ENCODE measurements around the gene KANK4.

KANK4 gene

DNA sequence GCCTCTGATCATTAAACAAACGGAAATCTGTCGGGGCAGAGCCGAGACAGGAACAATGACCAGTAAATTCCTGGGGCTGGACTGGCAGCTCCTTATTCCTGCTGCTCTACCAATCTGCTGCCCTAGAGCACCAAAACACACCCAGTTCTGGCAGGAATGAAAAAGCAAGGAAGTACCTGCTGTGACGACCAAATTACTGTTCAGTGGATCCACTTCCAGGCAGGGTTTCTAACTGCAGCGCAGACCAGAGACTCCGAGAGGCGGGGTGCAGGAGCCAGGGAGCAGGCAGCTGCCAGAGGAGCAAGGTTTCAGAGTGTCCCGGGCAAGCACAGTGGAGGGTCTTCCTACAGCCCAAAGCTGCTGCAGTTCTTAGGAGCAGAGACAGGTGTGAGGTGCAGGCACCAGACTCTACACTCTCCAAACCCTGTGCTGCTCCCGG, 32.4 kb downstream of the KANK4 start:
- H3K4me3 ChIP-seq (ENCODE audit: low read depth, low read length) = no peak overlapping the region
- peak; percentile 36 for DNase-seq (ENCODE audit: low read depth, low spot score)
- TF ChIP-seq, protein P1, sequence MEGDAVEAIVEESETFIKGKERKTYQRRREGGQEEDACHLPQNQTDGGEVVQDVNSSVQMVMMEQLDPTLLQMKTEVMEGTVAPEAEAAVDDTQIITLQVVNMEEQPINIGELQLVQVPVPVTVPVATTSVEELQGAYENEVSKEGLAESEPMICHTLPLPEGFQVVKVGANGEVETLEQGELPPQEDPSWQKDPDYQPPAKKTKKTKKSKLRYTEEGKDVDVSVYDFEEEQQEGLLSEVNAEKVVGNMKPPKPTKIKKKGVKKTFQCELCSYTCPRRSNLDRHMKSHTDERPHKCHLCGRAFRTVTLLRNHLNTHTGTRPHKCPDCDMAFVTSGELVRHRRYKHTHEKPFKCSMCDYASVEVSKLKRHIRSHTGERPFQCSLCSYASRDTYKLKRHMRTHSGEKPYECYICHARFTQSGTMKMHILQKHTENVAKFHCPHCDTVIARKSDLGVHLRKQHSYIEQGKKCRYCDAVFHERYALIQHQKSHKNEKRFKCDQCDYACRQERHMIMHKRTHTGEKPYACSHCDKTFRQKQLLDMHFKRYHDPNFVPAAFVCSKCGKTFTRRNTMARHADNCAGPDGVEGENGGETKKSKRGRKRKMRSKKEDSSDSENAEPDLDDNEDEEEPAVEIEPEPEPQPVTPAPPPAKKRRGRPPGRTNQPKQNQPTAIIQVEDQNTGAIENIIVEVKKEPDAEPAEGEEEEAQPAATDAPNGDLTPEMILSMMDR (IDR thresholded peaks at IDR 0.05; ENCODE audit: low read depth, low read length) = no peak
- in situ Hi-C loops (cut with HindIII; ENCODE audit: low sequenced_read_pairs) = no loop called here

DNA sequence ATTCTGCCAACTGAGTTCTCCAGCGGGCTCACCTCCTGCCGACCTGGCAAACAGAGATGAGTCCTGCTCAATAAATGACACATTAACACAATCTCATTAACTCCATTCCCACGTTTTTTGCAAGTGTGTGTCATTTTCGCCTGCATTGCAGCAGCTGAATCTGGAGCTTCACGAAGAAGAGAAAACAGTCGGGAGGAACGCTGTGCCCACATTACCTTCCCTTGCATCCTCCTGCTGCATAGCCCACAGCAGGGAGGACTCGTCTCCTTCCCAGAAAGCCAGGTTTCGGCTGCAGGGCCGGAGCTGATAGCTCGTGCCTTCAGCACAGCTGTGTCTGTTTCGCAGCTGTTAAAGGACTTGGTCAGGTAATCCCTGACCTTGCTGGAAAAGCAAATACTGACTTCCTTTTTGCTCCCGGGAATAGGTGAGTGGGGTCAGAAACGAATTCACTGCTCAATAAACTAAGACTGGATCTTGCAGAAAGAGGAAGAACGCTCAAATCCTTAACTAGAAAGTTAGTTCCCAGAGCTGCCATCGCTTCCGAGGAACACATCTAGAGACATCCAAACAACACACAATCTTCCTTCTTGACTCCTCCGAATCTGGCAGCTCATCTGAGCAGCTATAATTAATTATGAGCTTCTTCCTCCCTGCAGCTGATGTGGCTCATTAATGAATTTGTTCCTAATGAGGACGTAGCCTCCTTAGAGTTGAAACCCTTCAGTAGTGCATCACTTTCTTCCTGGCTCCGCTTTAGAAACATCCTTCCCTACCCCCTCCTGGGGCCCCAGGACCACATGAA, 33.0 kb downstream of the KANK4 start:
- no peak for DNase-seq (ENCODE audit: low read depth, low spot score)
- in situ Hi-C loops (cut with HindIII; ENCODE audit: low sequenced_read_pairs) = no loop called here
- TF ChIP-seq, protein P1 (IDR thresholded peaks at IDR 0.05; ENCODE audit: low read depth, low read length) = no peak
- H3K4me3 ChIP-seq (ENCODE audit: low read depth, low read length) = no peak overlapping the region

DNA sequence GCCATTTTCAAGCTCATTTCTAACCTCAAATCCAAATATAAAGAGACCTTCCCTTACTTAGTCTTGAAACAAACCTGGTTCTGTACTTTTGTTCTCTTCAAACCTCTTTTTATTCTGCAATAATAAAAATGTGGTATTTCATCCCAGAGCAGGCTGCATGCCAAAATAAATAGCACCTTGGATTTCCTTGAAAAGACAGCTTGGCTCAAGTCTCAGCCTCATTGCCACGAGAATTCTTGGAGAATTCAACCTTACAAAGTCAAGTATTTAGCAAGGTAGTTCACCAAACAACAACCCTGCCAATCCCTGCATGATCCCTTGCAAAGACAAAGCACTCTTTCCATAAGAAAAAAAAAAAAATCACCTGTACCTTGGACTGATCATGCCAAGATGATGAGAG, 33.8 kb downstream of the KANK4 start:
- no peak for DNase-seq (ENCODE audit: low read depth, low spot score)
- TF ChIP-seq, protein P1 (IDR thresholded peaks at IDR 0.05; ENCODE audit: low read depth, low read length) = no peak
- no peak overlapping the region for H3K4me3 ChIP-seq (ENCODE audit: low read depth, low read length)
- in situ Hi-C loops (cut with HindIII; ENCODE audit: low sequenced_read_pairs) = no loop called here

DNA sequence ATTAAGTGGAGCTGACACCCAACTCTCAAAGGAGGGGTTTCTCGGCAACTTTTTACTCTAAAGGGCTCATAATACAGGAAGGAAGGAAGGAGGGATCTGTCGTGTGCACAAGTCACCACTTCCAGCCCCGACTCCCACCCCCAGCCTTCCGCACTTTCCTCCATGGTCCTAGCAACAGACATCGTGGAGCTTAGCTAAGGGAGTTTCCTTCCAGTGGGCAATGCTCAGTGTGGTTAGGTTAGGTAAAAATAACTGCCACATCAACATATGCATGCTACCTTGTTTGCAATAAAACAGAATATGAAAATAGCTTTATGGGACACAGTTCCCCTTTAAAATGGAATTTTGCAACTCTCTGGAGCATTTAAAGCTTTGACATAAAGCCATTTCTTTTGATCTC, 35.2 kb downstream of the KANK4 start:
- H3K4me3 ChIP-seq (ENCODE audit: low read depth, low read length) = no peak overlapping the region
- TF ChIP-seq, protein P1 (IDR thresholded peaks at IDR 0.05; ENCODE audit: low read depth, low read length) = no peak
- in situ Hi-C loops (cut with HindIII; ENCODE audit: low sequenced_read_pairs) = no loop called here
- DNase-seq (ENCODE audit: low read depth, low spot score) = no peak

DNA sequence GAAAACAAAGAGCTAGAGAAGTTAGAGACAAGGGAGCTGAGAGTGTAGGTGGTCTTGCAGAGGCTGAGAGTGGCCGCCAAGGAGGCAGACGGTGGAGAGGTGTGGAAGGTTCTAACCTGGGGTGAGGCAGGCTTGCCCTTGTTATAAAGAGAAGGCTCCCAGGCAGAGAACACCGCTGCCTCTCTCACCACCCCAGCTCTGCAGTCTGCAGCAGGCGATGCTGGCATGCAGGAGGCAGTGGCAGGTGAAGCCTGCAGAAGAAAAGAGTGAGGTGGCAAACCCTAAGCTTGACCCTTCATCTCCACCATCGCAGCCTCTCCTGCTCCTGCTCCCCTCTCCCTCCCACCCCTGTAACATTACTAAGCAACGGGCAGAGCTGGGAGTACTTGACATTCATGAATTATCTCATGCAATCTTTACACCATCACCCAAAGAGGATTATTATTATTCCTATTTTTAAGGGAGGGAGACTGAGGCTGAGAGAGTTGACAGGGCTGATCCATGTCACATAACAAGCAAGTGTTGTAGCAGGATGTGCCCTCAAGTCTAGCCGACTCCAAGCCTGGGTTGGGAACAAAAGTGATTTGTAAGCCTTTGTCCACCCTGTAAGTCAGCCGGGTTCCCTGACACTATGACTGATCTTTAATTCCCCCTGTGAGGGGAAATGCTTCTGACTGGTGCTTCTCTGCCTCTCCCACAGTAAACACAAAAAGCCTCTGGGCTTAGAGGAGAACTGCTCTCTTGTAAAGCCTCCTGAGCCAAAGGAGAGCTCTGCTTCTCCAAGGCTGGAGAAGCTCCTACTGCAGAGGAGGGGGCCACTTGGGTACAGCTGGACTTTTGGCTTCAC, 36.1 kb downstream of the KANK4 start:
- no peak overlapping the region for H3K4me3 ChIP-seq (ENCODE audit: low read depth, low read length)
- in situ Hi-C loops (cut with HindIII; ENCODE audit: low sequenced_read_pairs) = no loop called here
- TF ChIP-seq, protein P1 (IDR thresholded peaks at IDR 0.05; ENCODE audit: low read depth, low read length) = no peak
- DNase-seq (ENCODE audit: low read depth, low spot score) = no peak

DNA sequence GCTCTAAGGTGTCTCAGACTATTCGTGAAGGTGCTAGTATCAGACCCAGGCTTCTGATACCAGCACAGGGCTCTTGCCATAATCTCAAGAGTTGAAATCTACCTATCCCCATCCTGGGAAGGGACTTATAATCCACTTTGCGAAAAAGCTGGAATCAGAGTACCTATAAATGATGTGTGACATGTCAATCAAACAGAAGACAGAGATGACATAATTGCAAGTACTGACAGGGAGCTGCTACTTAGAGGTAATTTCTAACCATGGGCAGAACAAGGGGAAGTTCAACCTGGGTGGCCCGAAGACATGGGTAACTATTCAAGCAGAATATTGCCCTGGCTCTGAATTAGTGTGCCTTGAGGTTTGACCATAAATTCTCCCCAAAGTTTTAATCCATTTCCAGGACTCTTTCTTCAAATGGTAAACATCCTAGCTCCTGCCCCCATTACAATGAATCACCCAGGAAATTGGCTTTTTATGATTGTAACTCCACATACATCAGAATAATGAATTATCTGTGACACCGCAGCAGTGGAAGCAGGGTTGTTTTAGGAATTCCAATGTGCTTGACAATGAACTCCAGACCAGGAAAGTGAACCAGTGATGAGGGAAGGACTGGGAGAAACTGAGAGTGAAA, 37.2 kb downstream of the KANK4 start:
- no peak overlapping the region for H3K4me3 ChIP-seq (ENCODE audit: low read depth, low read length)
- DNase-seq (ENCODE audit: low read depth, low spot score) = no peak
- TF ChIP-seq, protein P1 (IDR thresholded peaks at IDR 0.05; ENCODE audit: low read depth, low read length) = no peak
- in situ Hi-C loops (cut with HindIII; ENCODE audit: low sequenced_read_pairs) = no loop called here
